GM12878 (cell line): ENCODE data around the gene ASB2. TPM values are rescaled to one million over a fixed set of nuclear protein-coding genes. Genes with fewer than 3 reads are reported as not detected.

ENCODE experiments used
- ATAC-seq: fragments of 200-7000 bp; cut with Tn5 transposase; 3 replicates; pipeline ENCODE4 v1.9.1; 2020; ENCODE audit warnings: mild to moderate bottlenecking, moderate library complexity
- BruUV-seq: library from RNA; stranded (reverse); fragments of 400-500 nt; replicated peaks from 2 replicates; lab custom pipeline; 2021; lab: Mats Ljungman, UMichigan
- CTCF ChIA-PET: fragments of 300-600 bp; sonication (Branson Sonifier 250); formaldehyde crosslinking; extraction: SDS; loops from one replicate; lab custom pipeline; 2021; ENCODE audit warnings: inconsistent platforms; lab: Yijun Ruan, JAX
- POLR2A ChIA-PET: fragments of 350-600 bp; formaldehyde crosslinking; extraction: SDS; loops from one replicate; lab custom pipeline; 2021; ENCODE audit warnings: inconsistent platforms; lab: Charles Lee
- RAD21 ChIA-PET: fragments of 300-600 bp; sonication (Branson Sonifier 250); formaldehyde crosslinking; loops from one replicate; lab custom pipeline; 2023; ENCODE audit warnings: antibody characterized with exemption; ENCODE audit not compliant: unreplicated experiment; lab: Charles Lee
- SMC1A ChIA-PET: fragments of 300-600 bp; sonication (Branson Sonifier 250); formaldehyde crosslinking; loops from one replicate; lab custom pipeline; 2023; ENCODE audit not compliant: unreplicated experiment, uncharacterized antibody; lab: Charles Lee
- DNase-seq: peaks from one replicate; pipeline ENCODE4 v3.0.0-alpha.2; 2011; ENCODE audit warnings: low read depth, low spot score
- FAIRE-seq: peaks from 3 replicates; lab custom pipeline; 2011; peaks lifted over from hg19 to GRCh38; lab: Jason Lieb, UNC
- H2AFZ ChIP-seq: 2 replicates; pipeline ENCODE4 v1.6.0; 2011; ENCODE audit warnings: low read depth, low read length, control low read depth; ENCODE audit not compliant: control insufficient read depth
- H3K27ac ChIP-seq: 2 replicates; pipeline ENCODE4 v1.5.1; 2011; ENCODE audit warnings: control low read depth; ENCODE audit not compliant: control insufficient read depth, insufficient read depth
- H3K27me3 ChIP-seq, 2 experiments: replicated peaks in 1 of 2; 2 replicates each; pipeline versions ENCODE4 v1.6.0 to v1.6.1; 2011; ENCODE audit warnings: low read length in 1 of 2; ENCODE audit not compliant: control insufficient read depth in 2 of 2, insufficient read depth in 2 of 2
- H3K36me3 ChIP-seq, 2 experiments: 2 replicates each; pipeline ENCODE4 v1.5.1; 2011; ENCODE audit warnings: low read length in 1 of 2; ENCODE audit not compliant: control insufficient read depth in 2 of 2, insufficient read depth in 2 of 2
- H3K4me1 ChIP-seq: 2 replicates; pipeline ENCODE4 v1.6.1; 2011; ENCODE audit warnings: mild to moderate bottlenecking, low read length, moderate library complexity, mixed read lengths; ENCODE audit not compliant: control insufficient read depth, insufficient read depth
- H3K4me2 ChIP-seq: 2 replicates; pipeline ENCODE4 v1.6.0; 2011; ENCODE audit warnings: control low read depth; ENCODE audit not compliant: control insufficient read depth, insufficient read depth
- H3K4me3 ChIP-seq: fragments of 200-600 bp; sonication (generic); 2 replicates; pipeline ENCODE4 v1.5.1; 2016
- H3K79me2 ChIP-seq: 2 replicates; pipeline ENCODE4 v1.6.0; 2011; ENCODE audit warnings: low read length; ENCODE audit not compliant: control insufficient read depth, insufficient read depth
- H3K9ac ChIP-seq: 2 replicates; pipeline ENCODE4 v1.8.0; 2011; ENCODE audit warnings: low read length, control low read depth, mixed read lengths; ENCODE audit not compliant: control insufficient read depth, insufficient read depth
- H3K9me3 ChIP-seq: replicated peaks from 3 replicates; pipeline ENCODE4 v1.5.1; 2011; ENCODE audit warnings: mild to moderate bottlenecking, low read length; ENCODE audit not compliant: control insufficient read depth, insufficient read depth
- H4K20me1 ChIP-seq: 2 replicates; pipeline ENCODE4 v1.6.0; 2011; ENCODE audit not compliant: control insufficient read depth, insufficient read depth
- BACH1 ChIP-seq: fragments of 450-650 bp; IDR thresholded peaks from 2 replicates; pipeline ENCODE4 v1.6.1; 2017; ENCODE audit warnings: mild to moderate bottlenecking, borderline replicate concordance
- E2F4 ChIP-seq: IDR thresholded peaks from 2 replicates; pipeline ENCODE4 v1.6.1; 2012; ENCODE audit warnings: low read depth, low read length, improper control_type of control experiment
- FOXM1 ChIP-seq: IDR thresholded peaks from 2 replicates; pipeline ENCODE4 v1.6.1; 2012; ENCODE audit warnings: low read depth, mild to moderate bottlenecking, inconsistent platforms, low read length, moderate library complexity
- POLR2A ChIP-seq: IDR thresholded peaks from 2 replicates; pipeline ENCODE4 v1.6.1; 2011; ENCODE audit warnings: low read depth, mild to moderate bottlenecking, low read length
- SIX5 ChIP-seq: IDR thresholded peaks from 2 replicates; pipeline ENCODE4 v1.6.1; 2011; ENCODE audit warnings: mild to moderate bottlenecking, low read depth, low read length, moderate library complexity; ENCODE audit not compliant: severe bottlenecking
- WGBS: methylation state at CpG from one replicate; pipeline ENCODE4 v1.1.6; 2016; ENCODE audit warnings: low lambda C conversion rate; ENCODE audit not compliant: insufficient replicate concordance, insufficient coverage; ENCODE audit errors: missing lambda C conversion rate; 5-methylcytosine and 5-hydroxymethylcytosine counted together
- in situ Hi-C: fragments of 300-500 bp; cut with MboI; formaldehyde crosslinking; loops from 9 replicates; pipeline ENCODE4 v1.14.3; 2018; ENCODE audit warnings: mixed read lengths
- intact Hi-C: fragments of 100-400 bp; cut with micrococcal nuclease; formaldehyde crosslinking; loops from one replicate; pipeline ENCODE4 v1.14.2; 2022; ENCODE audit not compliant: unreplicated experiment
- polyA plus RNA-seq, 11 experiments: library from polyadenylated mRNA; depleted of rRNA in 4 of 11; unstranded in 6 of 11; stranded (reverse) in 5 of 11; fragments of >200 nt; fragmentation: Nextera tagmentation in 4 of 11; fragmentation: Illumina TruSeq in 1 of 11; extraction: Ambion mirVana in 4 of 11; extraction: Trizol in 1 of 11; gene quantifications; 1 replicate in 1 of 11; 2 replicates in 10 of 11; pipeline versions ENCODE4 v1.2.1 to v1.2.3, GENCODE V29; 2011 to 2016; ENCODE audit warnings: inconsistent platforms in 2 of 11, missing spikeins in 2 of 11, low read depth in 1 of 11
- total RNA-seq, 4 experiments: library from RNA; depleted of rRNA in 3 of 4; stranded (reverse); fragments of >200 nt in 3 of 4; fragmentation: Illumina TruSeq in 1 of 4; extraction: Trizol in 1 of 4; gene quantifications; 2 replicates each; pipeline versions ENCODE4 v1.2.1 to v1.2.3, GENCODE V29; 2013 to 2021

ASB2 gene
- total and polyA plus RNA-seq, 10 of the 15 experiments (the other 5 are each of a cell fraction or from before 2014, with no cell fraction given): 3.0 to 54.8 (median 33.5) TPM

GRCh38 chr14:93947282-93947681 lies 29.1 kb downstream of the ASB2 start:
- ATAC-seq (no peak), FAIRE-seq (no peak), DNase-seq (no peak)
- no peaks in the 10 kb centered on the region for H3K27me3 ChIP-seq
- H3K9ac ChIP-seq: no peak overlapping the region
- POLR2A ChIA-PET: interaction anchor here (1.0 kb wide), 1 partner anchor 13 kb away, joined by 3 read pairs; no protein-coding TSS in a partner anchor
- H3K79me2 ChIP-seq: no peaks in the 10 kb centered on the region
- H3K9me3 ChIP-seq: no peaks in the 10 kb centered on the region
- SMC1A ChIA-PET: interaction anchor here (0.8 to 19.5 kb wide), 9 partner anchors 8 to 58 kb away, joined by 3 to 409 read pairs (median 3); partner anchors contain the start of gene ASB2
- 90% methylated on average over 19 of the region's 19 CpGs for WGBS
- H3K4me1 ChIP-seq: peaks cover 6% of the 10 kb centered on the region
- H2AFZ ChIP-seq: no peak overlapping the region
- RAD21 ChIA-PET: interaction anchor here (0.7 to 13.9 kb wide), 4 partner anchors 11 to 89 kb away, joined by 3 to 344 read pairs (median 4); partner anchors contain the start of gene CCDC197
- in situ Hi-C loops: no loop called here
- no peak overlapping the region for H3K4me2 ChIP-seq
- no TSS peak for BruUV-seq
- H3K36me3 ChIP-seq: peaks cover 0 to 4% of the 10 kb centered on the region in 2 experiments; a peak in 1 of 4 replicates
- no peak overlapping the region for H3K27ac ChIP-seq
- CTCF ChIA-PET: interaction anchor here (1.4 to 2.2 kb wide), 3 partner anchors 23 to 57 kb away, joined by 4 to 23 read pairs (median 8); no protein-coding TSS in a partner anchor
- TF ChIP-seq FOXM1 (no peak), BACH1 (no peak), E2F4 (no peak), POLR2A (peak; percentile 25; the same call in 1 of the 2 replicates), SIX5 (no peak)
- H3K4me3 ChIP-seq: no peak overlapping the region
- intact Hi-C loops: no loop called here
- no peaks in the 10 kb centered on the region for H4K20me1 ChIP-seq
